ENCODE results near the gene LENG9. TPM values are rescaled to one million over a fixed set of nuclear protein-coding genes. Genes with fewer than 3 reads are reported as not detected.

The LENG9 gene
- total and polyA plus RNA-seq, 2 of the 13 experiments (the other 11 are each of a cell fraction or from before 2014, with no cell fraction given) = 0.75 to 2.9 TPM

- no peak overlapping the region for H3K4me2 ChIP-seq (ENCODE audit: low read depth, low read length)
- H3K36me3 ChIP-seq (replicated peaks in 1 of 2; ENCODE audit: control insufficient read depth in 1 of 2, insufficient read depth in 2 of 2, low read length in 2 of 2) = peaks cover 44 to 76% of the 10 kb centered on the region in 2 experiments
- in situ Hi-C loops (cut with HindIII; ENCODE audit: extremely low pct_ligation_motif_present, low pct_unique_long_range_greater_than_20kb) = no loop called here
- H2AFZ ChIP-seq (ENCODE audit: low read length) = no peak overlapping the region
- ChIA-PET CTCF (ENCODE audit: low intra/inter-chr PET ratio, low total read pairs) (no interaction called here), POLR2A (interaction anchor here (1.4 to 3.5 kb wide), 2 partner anchors 10 to 321 kb away, joined by 3 to 18 read pairs; partner anchors contain the start of gene LENG8)
- H3K27me3 ChIP-seq (ENCODE audit: control insufficient read depth in 1 of 2, insufficient read depth in 2 of 2, low read length in 2 of 2) = no peaks in the 10 kb centered on the region; a peak in 1 of 5 replicates
- 98% methylated on average over 40 of the region's 42 CpGs for WGBS (ENCODE audit: low lambda C conversion rate)
- TSS peak; percentile 12 for BruUV-seq (replicated peaks)
- no peaks in the 10 kb centered on the region for H3K9me3 ChIP-seq (ENCODE audit: low read length)
- peaks cover 12% of the 10 kb centered on the region for H3K79me2 ChIP-seq (ENCODE audit: insufficient read depth, low read length)
- H3K4me1 ChIP-seq (ENCODE audit: insufficient read depth, low read length) = peaks cover 19% of the 10 kb centered on the region
- no peak for DNase-seq (ENCODE audit: low spot score)
- no peak overlapping the region for H3K4me3 ChIP-seq (replicated peaks in 1 of 3; ENCODE audit: insufficient read depth in 1 of 3, low read depth in 2 of 3, low read length in 3 of 3)
- no peak overlapping the region for H3K27ac ChIP-seq (ENCODE audit: extremely low read length, insufficient read depth, low read length)
- no peak overlapping the region for H3K9ac ChIP-seq (ENCODE audit: insufficient read depth, low read depth, low read length)
- no peak for FAIRE-seq
- H4K20me1 ChIP-seq (ENCODE audit: insufficient read depth, low read length) = peaks cover 10% of the 10 kb centered on the region; the same call in 1 of the 2 replicates
- intact Hi-C loops (cut with micrococcal nuclease; ENCODE audit: unreplicated experiment) = no loop called here
- TF ChIP-seq RBFOX2 (IDR thresholded peaks at IDR 0.05; ENCODE audit: low read depth, low read length) (peak; percentile 57; the same call in 1 of the 2 replicates), PHF20 (CRISPR knock-in tag; IDR thresholded peaks at IDR 0.05) (no peak)
- ATAC-seq = no peak
Observed at GRCh38 chr19:54457773-54458647, 5.6 kb downstream of the LENG9 start.

- no peak overlapping the region for H3K4me2 ChIP-seq (ENCODE audit: low read depth, low read length)
- ChIA-PET POLR2A (no interaction called here), CTCF (ENCODE audit: low intra/inter-chr PET ratio, low total read pairs) (no interaction called here)
- peaks cover 7% of the 10 kb centered on the region for H3K4me1 ChIP-seq (ENCODE audit: insufficient read depth, low read length)
- no peaks in the 10 kb centered on the region for H3K9me3 ChIP-seq (ENCODE audit: low read length)
- H3K4me3 ChIP-seq (replicated peaks in 1 of 3; ENCODE audit: insufficient read depth in 1 of 3, low read depth in 2 of 3, low read length in 3 of 3) = no peak overlapping the region
- peaks cover 12% of the 10 kb centered on the region for H3K79me2 ChIP-seq (ENCODE audit: insufficient read depth, low read length)
- peaks cover 18% of the 10 kb centered on the region; the same call in 1 of the 2 replicates for H4K20me1 ChIP-seq (ENCODE audit: insufficient read depth, low read length)
- DNase-seq (ENCODE audit: low spot score) = no peak
- FAIRE-seq = no peak
- H3K27me3 ChIP-seq (ENCODE audit: control insufficient read depth in 1 of 2, insufficient read depth in 2 of 2, low read length in 2 of 2) = no peaks in the 10 kb centered on the region; a peak in 1 of 5 replicates
- H3K9ac ChIP-seq (ENCODE audit: insufficient read depth, low read depth, low read length) = no peak overlapping the region
- no peak overlapping the region for H2AFZ ChIP-seq (ENCODE audit: low read length)
- WGBS (ENCODE audit: low lambda C conversion rate) = 94% methylated on average over 26 of the region's 51 CpGs
- H3K27ac ChIP-seq (ENCODE audit: extremely low read length, insufficient read depth, low read length) = no peak overlapping the region
- BruUV-seq (replicated peaks) = no TSS peak
- in situ Hi-C loops (cut with HindIII; ENCODE audit: extremely low pct_ligation_motif_present, low pct_unique_long_range_greater_than_20kb) (no loop called here), intact Hi-C loops (cut with micrococcal nuclease; ENCODE audit: unreplicated experiment) (no loop called here)
- peaks cover 52 to 89% of the 10 kb centered on the region in 2 experiments for H3K36me3 ChIP-seq (replicated peaks in 1 of 2; ENCODE audit: control insufficient read depth in 1 of 2, insufficient read depth in 2 of 2, low read length in 2 of 2)
- TF ChIP-seq PCBP1 (IDR thresholded peaks at IDR 0.05; ENCODE audit: borderline replicate concordance, low read depth, low read length) (0 out of 2 replicates have a peak, but pooled peaks have one; percentile 22), RBFOX2 (IDR thresholded peaks at IDR 0.05; ENCODE audit: low read depth, low read length) (peak; percentile 52), AHR (CRISPR knock-in tag; IDR thresholded peaks at IDR 0.05) (no peak), AGO2 (optimal IDR thresholded peaks at IDR 0.05; ENCODE audit: low read depth, low read length) (peak; percentile 43)
- ATAC-seq = no peak; the same call in 2 of the 3 replicates
Observed at GRCh38 chr19:54456423-54457373, 6.9 kb downstream of the LENG9 start.

Data from HepG2 (cell line).